SK-N-SH (cell line): Measurements from ENCODE around the gene P2RX1. TPM values are rescaled to one million over a fixed set of nuclear protein-coding genes. Genes with fewer than 3 reads are reported as not detected.

Source experiments
- CTCF ChIA-PET: fragments of 300-600, 350-600 bp; formaldehyde crosslinking; extraction: SDS; loops from one replicate; lab custom pipeline; 2021; lab: Yijun Ruan, JAX
- POLR2A ChIA-PET: fragments of 350-600 bp; sonication (Branson Sonifier 250); formaldehyde crosslinking; extraction: SDS; loops from one replicate; lab custom pipeline; 2020; ENCODE audit warnings: antibody characterized with exemption, inconsistent platforms; lab: Yijun Ruan, JAX
- DNase-seq: peaks from one replicate; pipeline ENCODE4 v3.0.0; 2012
- H2AFZ ChIP-seq: fragments of 200-600 bp; sonication (generic); 2 replicates; pipeline ENCODE4 v1.8.1; 2016; ENCODE audit warnings: antibody characterized with exemption, mild to moderate bottlenecking, low read depth
- H3F3A ChIP-seq: fragments of 200-600 bp; sonication (generic); replicated peaks from 2 replicates; pipeline ENCODE3; 2016; ENCODE audit warnings: antibody characterized with exemption, mild to moderate bottlenecking; ENCODE audit not compliant: insufficient read depth
- H3K27ac ChIP-seq, 2 experiments: fragments of 200-500 bp in 1 of 2; fragments of 200-600 bp in 1 of 2; sonication (Bioruptor generic) in 1 of 2; sonication (generic), shearing (Covaris generic) in 1 of 2; 2 replicates each; pipeline versions ENCODE4 v1.5.1 to v1.6.1; 2014 to 2016; ENCODE audit warnings: low read depth in 2 of 2, inconsistent platforms in 1 of 2, low read length in 1 of 2, mild to moderate bottlenecking in 1 of 2, mixed read lengths in 1 of 2
- H3K27me3 ChIP-seq: fragments of 200-600 bp; sonication (generic), shearing (Covaris generic); 2 replicates; pipeline ENCODE4 v1.6.1; 2016; ENCODE audit warnings: mixed run types; ENCODE audit not compliant: insufficient read depth
- H3K36me3 ChIP-seq, 2 experiments: fragments of 200-500 bp in 1 of 2; fragments of 200-600 bp in 1 of 2; sonication (Bioruptor generic) in 1 of 2; sonication (generic) in 1 of 2; replicated peaks in 1 of 2; 2 replicates each; pipeline versions ENCODE3 to v1.5.1; 2014 to 2016; ENCODE audit warnings: low read length in 1 of 2, mild to moderate bottlenecking in 1 of 2; ENCODE audit not compliant: insufficient read depth in 2 of 2, control insufficient read depth in 1 of 2
- H3K4me1 ChIP-seq, 2 experiments: fragments of 200-500 bp in 1 of 2; fragments of 200-600 bp in 1 of 2; sonication (Bioruptor generic) in 1 of 2; sonication (generic), shearing (Covaris generic) in 1 of 2; 2 replicates each; pipeline versions ENCODE4 v1.5.1 to v1.6.1; 2014 to 2016; ENCODE audit warnings: low read depth in 1 of 2, low read length in 1 of 2, mixed run types in 1 of 2; ENCODE audit not compliant: insufficient read depth in 2 of 2, control insufficient read depth in 1 of 2
- H3K4me2 ChIP-seq: fragments of 200-600 bp; sonication (generic), shearing (Covaris generic); 2 replicates; pipeline ENCODE4 v1.6.1; 2017; ENCODE audit warnings: mixed run types
- H3K4me3 ChIP-seq, 2 experiments: fragments of 200-500 bp in 1 of 2; fragments of 200-600 bp in 1 of 2; sonication (Bioruptor generic) in 1 of 2; sonication (generic), shearing (Covaris generic) in 1 of 2; 2 replicates each; pipeline versions ENCODE4 v1.5.1 to v1.8.1; 2014 to 2016; ENCODE audit warnings: low read depth in 2 of 2, inconsistent platforms in 1 of 2, low read length in 1 of 2, mild to moderate bottlenecking in 1 of 2, mixed read lengths in 1 of 2, moderate library complexity in 1 of 2
- H3K79me2 ChIP-seq: fragments of 200-600 bp; sonication (generic); 2 replicates; pipeline ENCODE4 v1.8.1; 2017; ENCODE audit warnings: mild to moderate bottlenecking; ENCODE audit not compliant: insufficient read depth
- H3K9ac ChIP-seq: fragments of 200-600 bp; sonication (generic); 2 replicates; pipeline ENCODE4 v1.6.1; 2017; ENCODE audit warnings: mixed run types
- H3K9me2 ChIP-seq: fragments of 200-600 bp; sonication (generic); 2 replicates; pipeline ENCODE4 v1.6.1; 2017; ENCODE audit warnings: mixed run types
- H3K9me3 ChIP-seq: fragments of 200-600 bp; sonication (generic); 2 replicates; pipeline ENCODE4 v1.6.1; 2017; ENCODE audit warnings: mixed run types, mild to moderate bottlenecking, moderate library complexity
- H4K20me1 ChIP-seq: fragments of 200-600 bp; sonication (generic); 2 replicates; pipeline ENCODE4 v1.6.1; 2017; ENCODE audit warnings: mild to moderate bottlenecking, mixed run types; ENCODE audit not compliant: insufficient read depth
- CHD2 ChIP-seq: fragments of 150-350 bp; IDR thresholded peaks from 2 replicates; pipeline ENCODE4 v1.6.1; 2018; ENCODE audit warnings: low read length; ENCODE audit not compliant: partially characterized antibody
- CTCF ChIP-seq: fragments of 200-600 bp; sonication (generic); IDR thresholded peaks from 2 replicates; pipeline ENCODE4 v1.6.1; 2017; ENCODE audit warnings: antibody characterized with exemption, mild to moderate bottlenecking, moderate library complexity
- ELF1 ChIP-seq: IDR thresholded peaks from 2 replicates; pipeline ENCODE4 v1.4.0; 2012
- EP300 ChIP-seq, 2 experiments: IDR thresholded peaks; 2 replicates each; pipeline versions ENCODE4 v1.4.0 to v1.6.1; 2012; ENCODE audit warnings: borderline replicate concordance in 1 of 2, low read depth in 1 of 2, low read length in 1 of 2
- FOSL2 ChIP-seq: IDR thresholded peaks from 2 replicates; pipeline ENCODE4 v1.4.0; 2012; ENCODE audit warnings: low read depth, mild to moderate bottlenecking, moderate library complexity, borderline replicate concordance
- FOXJ3 ChIP-seq: sonication (generic); formaldehyde crosslinking; IDR thresholded peaks from 2 replicates; pipeline ENCODE4 v1.5.1; 2020; ENCODE audit warnings: mild to moderate bottlenecking, missing genetic modification reagents
- FOXM1 ChIP-seq: IDR thresholded peaks from 2 replicates; pipeline ENCODE4 v1.4.0; 2012; ENCODE audit warnings: low read depth, mild to moderate bottlenecking
- MXI1 ChIP-seq: IDR thresholded peaks from 2 replicates; pipeline ENCODE4 v1.6.1; 2012; ENCODE audit warnings: mild to moderate bottlenecking, low read depth, low read length, improper control_type of control experiment
- NFIC ChIP-seq: IDR thresholded peaks from 2 replicates; pipeline ENCODE4 v1.4.0; 2012; ENCODE audit warnings: borderline replicate concordance
- POLR2AphosphoS5 ChIP-seq: IDR thresholded peaks from 2 replicates; pipeline ENCODE4 v1.6.1; 2012; ENCODE audit warnings: low read depth, low read length
- REST ChIP-seq: IDR thresholded peaks from 2 replicates; pipeline ENCODE4 v1.6.1; 2012; ENCODE audit warnings: mild to moderate bottlenecking, low read depth, low read length, moderate library complexity
- SMC3 ChIP-seq: IDR thresholded peaks from 2 replicates; pipeline ENCODE4 v1.6.1; 2012; ENCODE audit warnings: low read depth, low read length, improper control_type of control experiment
- WGBS: methylation state at CpG from one replicate; pipeline ENCODE4 v1.1.6; 2017; ENCODE audit warnings: low lambda C conversion rate; 5-methylcytosine and 5-hydroxymethylcytosine counted together
- polyA plus RNA-seq, 3 experiments: library from polyadenylated mRNA; depleted of rRNA; stranded (reverse); fragments of >200 nt; gene quantifications; 2 replicates each; pipeline ENCODE4 v1.2.3, GENCODE V29; 2012
- TF ChIP-seq, protein P1 (sequence below): fragments of 150-350 bp; IDR thresholded peaks from 2 replicates; pipeline ENCODE4 v1.6.1; 2017; ENCODE audit warnings: antibody characterized with exemption, low read length, low read depth, borderline replicate concordance
- TF ChIP-seq, protein P2 (sequence below): IDR thresholded peaks from 2 replicates; pipeline ENCODE4 v1.4.0; 2012; ENCODE audit warnings: low read depth, borderline replicate concordance

Gene P2RX1
- polyA plus RNA-seq, 1 of the 3 experiments (the other 2 are of a cell fraction): not detected

DNA sequence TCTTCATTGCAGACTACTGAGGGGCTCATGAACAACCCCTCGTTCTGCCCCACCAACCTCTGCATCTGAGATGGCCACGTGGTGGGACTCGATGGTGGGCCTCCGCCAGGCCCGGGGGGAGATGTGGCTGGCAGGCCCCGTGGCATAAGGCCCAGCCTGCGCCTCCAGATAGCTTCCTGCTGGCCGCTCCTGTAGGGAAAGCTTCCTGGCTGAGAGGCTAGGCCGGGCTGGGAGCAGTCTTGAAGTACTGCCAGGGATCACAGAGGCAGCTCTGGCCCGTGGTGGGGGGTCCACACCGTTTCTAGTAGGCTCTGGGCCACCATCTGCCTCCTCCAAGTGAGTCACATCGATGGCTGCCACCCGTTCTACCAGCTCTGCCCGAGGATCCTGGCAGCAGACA, 31.0 kb downstream of the P2RX1 start:
- H4K20me1 ChIP-seq: 0 out of 2 replicates have a peak, but pooled peaks cover 4% of the 10 kb centered on the region
- no peak overlapping the region for H3K9ac ChIP-seq
- peaks cover 0 to 5% of the 10 kb centered on the region in 2 experiments for H3K36me3 ChIP-seq
- POLR2A ChIA-PET: no interaction called here
- H3K79me2 ChIP-seq: peaks cover 18% of the 10 kb centered on the region; the same call in 1 of the 2 replicates
- WGBS: 83% methylated on average over 4 of the region's 14 CpGs
- no peak overlapping the region for H2AFZ ChIP-seq
- H3K9me3 ChIP-seq: no peaks in the 10 kb centered on the region
- H3K27ac ChIP-seq: no peak overlapping the region
- no peaks in the 10 kb centered on the region for H3K9me2 ChIP-seq
- H3K27me3 ChIP-seq: no peaks in the 10 kb centered on the region
- H3K4me2 ChIP-seq: no peak overlapping the region
- no peak for TF ChIP-seq EP300 (IDR thresholded peaks at IDR 0.05; ENCODE audit: borderline replicate concordance in 1 of 2, low read depth in 1 of 2, low read length in 1 of 2)
- TF ChIP-seq CTCF: no peak
- TF ChIP-seq FOXM1: no peak
- TF ChIP-seq CHD2: no peak
- TF ChIP-seq ELF1: no peak
- no peak for TF ChIP-seq REST
- no peak for TF ChIP-seq FOSL2
- TF ChIP-seq, protein P1, sequence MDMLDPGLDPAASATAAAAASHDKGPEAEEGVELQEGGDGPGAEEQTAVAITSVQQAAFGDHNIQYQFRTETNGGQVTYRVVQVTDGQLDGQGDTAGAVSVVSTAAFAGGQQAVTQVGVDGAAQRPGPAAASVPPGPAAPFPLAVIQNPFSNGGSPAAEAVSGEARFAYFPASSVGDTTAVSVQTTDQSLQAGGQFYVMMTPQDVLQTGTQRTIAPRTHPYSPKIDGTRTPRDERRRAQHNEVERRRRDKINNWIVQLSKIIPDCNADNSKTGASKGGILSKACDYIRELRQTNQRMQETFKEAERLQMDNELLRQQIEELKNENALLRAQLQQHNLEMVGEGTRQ: no peak
- TF ChIP-seq, all 33 proteins: peak for 0
- peaks cover 9 to 17% of the 10 kb centered on the region in 2 experiments; a peak in 3 of 4 replicates for H3K4me1 ChIP-seq
- DNase-seq: no peak
- H3K4me3 ChIP-seq: no peak overlapping the region
- peaks cover under 1% of the 10 kb centered on the region for H3F3A ChIP-seq
- CTCF ChIA-PET: interaction anchor here (0.7 to 2.3 kb wide), 5 partner anchors 22 to 150 kb away, joined by 3 to 14 read pairs (median 4); partner anchors contain the start of gene NCBP3

GRCh38 chr17:3884188-3884587, 32.1 kb downstream of the P2RX1 start:
- no peak overlapping the region for H3K4me2 ChIP-seq
- no peak overlapping the region for H2AFZ ChIP-seq
- no peaks in the 10 kb centered on the region for H3F3A ChIP-seq
- WGBS: 91% methylated on average over 12 of the region's 12 CpGs
- no peak overlapping the region for H3K4me3 ChIP-seq
- peaks cover 0 to 5% of the 10 kb centered on the region in 2 experiments for H3K36me3 ChIP-seq
- no peak overlapping the region for H3K27ac ChIP-seq
- ChIA-PET POLR2A (no interaction called here), CTCF (interaction anchor here (1.4 to 2.3 kb wide), 3 partner anchors 20 to 38 kb away, joined by 3 to 14 read pairs (median 4); partner anchors contain the start of gene NCBP3)
- peaks cover 2 to 17% of the 10 kb centered on the region in 2 experiments; a peak in 2 of 4 replicates for H3K4me1 ChIP-seq
- H3K9me3 ChIP-seq: no peaks in the 10 kb centered on the region
- H3K9ac ChIP-seq: no peak overlapping the region
- no peaks in the 10 kb centered on the region for H3K27me3 ChIP-seq
- no peaks in the 10 kb centered on the region for H3K9me2 ChIP-seq
- H3K79me2 ChIP-seq: peaks cover 12% of the 10 kb centered on the region; the same call in 1 of the 2 replicates
- no peak for DNase-seq
- 0 out of 2 replicates have a peak, but pooled peaks cover 4% of the 10 kb centered on the region for H4K20me1 ChIP-seq
- TF ChIP-seq SMC3 (no peak), REST (no peak), FOXJ3 (CRISPR knock-in tag) (no peak), MXI1 (no peak), FOSL2 (no peak), NFIC (no peak), POLR2AphosphoS5 (no peak)
- TF ChIP-seq, protein P2, sequence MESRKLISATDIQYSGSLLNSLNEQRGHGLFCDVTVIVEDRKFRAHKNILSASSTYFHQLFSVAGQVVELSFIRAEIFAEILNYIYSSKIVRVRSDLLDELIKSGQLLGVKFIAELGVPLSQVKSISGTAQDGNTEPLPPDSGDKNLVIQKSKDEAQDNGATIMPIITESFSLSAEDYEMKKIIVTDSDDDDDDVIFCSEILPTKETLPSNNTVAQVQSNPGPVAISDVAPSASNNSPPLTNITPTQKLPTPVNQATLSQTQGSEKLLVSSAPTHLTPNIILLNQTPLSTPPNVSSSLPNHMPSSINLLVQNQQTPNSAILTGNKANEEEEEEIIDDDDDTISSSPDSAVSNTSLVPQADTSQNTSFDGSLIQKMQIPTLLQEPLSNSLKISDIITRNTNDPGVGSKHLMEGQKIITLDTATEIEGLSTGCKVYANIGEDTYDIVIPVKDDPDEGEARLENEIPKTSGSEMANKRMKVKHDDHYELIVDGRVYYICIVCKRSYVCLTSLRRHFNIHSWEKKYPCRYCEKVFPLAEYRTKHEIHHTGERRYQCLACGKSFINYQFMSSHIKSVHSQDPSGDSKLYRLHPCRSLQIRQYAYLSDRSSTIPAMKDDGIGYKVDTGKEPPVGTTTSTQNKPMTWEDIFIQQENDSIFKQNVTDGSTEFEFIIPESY: no peak
